ENCODE results near the gene SLC35F6.

SLC35F6 gene

DNA sequence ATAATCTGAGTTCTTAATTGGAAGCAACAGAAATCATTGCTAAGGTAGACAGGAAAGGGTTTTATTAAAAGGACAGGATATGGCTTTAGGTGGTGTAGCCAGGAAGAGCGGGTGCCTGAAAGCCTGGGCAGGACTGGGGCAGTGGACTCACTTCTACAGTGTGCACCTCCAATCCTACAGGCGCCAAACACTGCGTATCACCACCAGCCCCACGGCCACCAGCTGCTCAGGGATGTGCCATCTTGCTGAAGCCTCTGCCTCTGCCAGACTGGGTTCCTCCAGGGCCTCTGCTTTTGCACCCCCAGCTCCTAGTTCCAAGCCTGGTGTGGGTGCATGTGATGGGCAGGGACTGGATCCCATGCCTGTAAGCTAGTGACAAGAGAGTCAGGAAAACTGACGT is 54.2 kb downstream of the SLC35F6 start:
- no peaks in the 10 kb centered on the region for H3K9me3 ChIP-seq
- in situ Hi-C loops (cut with MboI; ENCODE audit: low sequenced_read_pairs): no loop called here
- DNase-seq (ENCODE audit: low spot score in 2 of 2): no peak
- H3K4me1 ChIP-seq: peaks cover 8% of the 10 kb centered on the region
- H3K4me3 ChIP-seq: no peak overlapping the region
- H3K27me3 ChIP-seq (ENCODE audit: low read depth): no peaks in the 10 kb centered on the region
- no peaks in the 10 kb centered on the region for H3K36me3 ChIP-seq (replicated peaks)

DNA sequence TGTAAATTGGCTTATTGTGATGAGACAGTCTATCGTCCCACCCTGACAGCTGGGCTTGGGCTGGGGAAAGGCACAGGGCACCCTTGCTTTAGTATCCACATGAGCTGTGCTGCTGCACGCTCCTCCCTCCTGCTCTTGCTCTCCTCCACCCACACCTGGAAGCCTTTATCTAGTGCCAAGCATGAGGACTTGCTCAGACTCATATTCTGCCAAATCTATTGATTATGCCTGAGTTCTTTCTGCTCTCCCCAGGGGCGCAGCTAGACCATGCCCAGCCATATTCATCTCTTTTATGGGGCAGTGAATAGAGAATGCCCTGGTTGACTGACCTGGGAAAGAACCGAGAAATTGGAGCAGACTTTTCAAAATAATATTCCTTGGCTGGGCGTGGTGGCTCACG is 54.9 kb downstream of the SLC35F6 start:
- no peak overlapping the region for H3K4me3 ChIP-seq
- in situ Hi-C loops (cut with MboI; ENCODE audit: low sequenced_read_pairs): no loop called here
- no peaks in the 10 kb centered on the region for H3K36me3 ChIP-seq (replicated peaks)
- H3K27me3 ChIP-seq (ENCODE audit: low read depth): no peaks in the 10 kb centered on the region
- H3K9me3 ChIP-seq: no peaks in the 10 kb centered on the region
- H3K4me1 ChIP-seq: peaks cover 8% of the 10 kb centered on the region
- DNase-seq (ENCODE audit: low spot score in 2 of 2): no peak

DNA sequence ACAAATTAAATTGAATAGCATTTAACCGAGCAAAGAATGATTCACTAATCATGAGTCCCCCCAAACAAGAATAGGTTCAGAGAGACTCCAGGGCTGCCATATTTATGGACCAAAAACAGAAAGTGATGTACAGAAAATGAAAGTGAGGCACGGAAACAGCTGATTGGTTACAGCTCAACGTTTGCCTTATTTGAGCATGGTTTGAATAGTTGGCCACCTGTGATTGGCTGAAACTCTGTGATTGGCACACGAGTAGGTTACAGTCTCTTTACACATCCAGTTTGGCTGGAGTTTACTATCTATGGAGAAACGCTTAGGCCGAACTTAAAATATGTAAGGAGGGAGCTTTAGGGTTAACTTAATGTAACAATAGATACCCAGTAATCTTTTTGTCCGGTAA is 56.8 kb downstream of the SLC35F6 start:
- in situ Hi-C loops (cut with MboI; ENCODE audit: low sequenced_read_pairs): no loop called here
- no peaks in the 10 kb centered on the region for H3K36me3 ChIP-seq (replicated peaks)
- DNase-seq (ENCODE audit: low spot score in 2 of 2): no peak

GRCh38 chr2:26822877-26823276 is 58.8 kb downstream of the SLC35F6 start:
- Histone ChIP-seq H3K4me1 (peaks cover 8% of the 10 kb centered on the region), H3K27me3 (ENCODE audit: low read depth) (no peaks in the 10 kb centered on the region; the same call in 1 of the 2 replicates), H3K4me3 (no peak overlapping the region), H3K36me3 (replicated peaks) (no peaks in the 10 kb centered on the region), H3K9me3 (no peaks in the 10 kb centered on the region)
- in situ Hi-C loops (cut with MboI; ENCODE audit: low sequenced_read_pairs): no loop called here
- DNase-seq (ENCODE audit: low spot score in 2 of 2): no peak

More for the DNA sequence above, 56.8 kb downstream of the SLC35F6 start:
- Histone ChIP-seq H3K4me1 (peaks cover 8% of the 10 kb centered on the region), H3K27me3 (ENCODE audit: low read depth) (no peaks in the 10 kb centered on the region), H3K4me3 (no peak overlapping the region), H3K9me3 (no peaks in the 10 kb centered on the region)

Measured in HAP-1 (cell line).